NCI-H128 (cell line): Measurements from ENCODE around the gene FHL3.

Experiments
- DNase-seq: peaks from one replicate; lab custom pipeline; 2025; ENCODE audit not compliant: unreplicated experiment; lab: John Stamatoyannopoulos, UW

The FHL3 gene, protein sequence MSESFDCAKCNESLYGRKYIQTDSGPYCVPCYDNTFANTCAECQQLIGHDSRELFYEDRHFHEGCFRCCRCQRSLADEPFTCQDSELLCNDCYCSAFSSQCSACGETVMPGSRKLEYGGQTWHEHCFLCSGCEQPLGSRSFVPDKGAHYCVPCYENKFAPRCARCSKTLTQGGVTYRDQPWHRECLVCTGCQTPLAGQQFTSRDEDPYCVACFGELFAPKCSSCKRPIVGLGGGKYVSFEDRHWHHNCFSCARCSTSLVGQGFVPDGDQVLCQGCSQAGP

GRCh38 chr1:38005195-38006007 is at the start of gene FHL3:
Gene FHL3, minus strand, starts transcription at chr1:38005514. Its CDS starts 6,102 bp downstream, at chr1:37999412.
- DNase-seq: no peak

DNA sequence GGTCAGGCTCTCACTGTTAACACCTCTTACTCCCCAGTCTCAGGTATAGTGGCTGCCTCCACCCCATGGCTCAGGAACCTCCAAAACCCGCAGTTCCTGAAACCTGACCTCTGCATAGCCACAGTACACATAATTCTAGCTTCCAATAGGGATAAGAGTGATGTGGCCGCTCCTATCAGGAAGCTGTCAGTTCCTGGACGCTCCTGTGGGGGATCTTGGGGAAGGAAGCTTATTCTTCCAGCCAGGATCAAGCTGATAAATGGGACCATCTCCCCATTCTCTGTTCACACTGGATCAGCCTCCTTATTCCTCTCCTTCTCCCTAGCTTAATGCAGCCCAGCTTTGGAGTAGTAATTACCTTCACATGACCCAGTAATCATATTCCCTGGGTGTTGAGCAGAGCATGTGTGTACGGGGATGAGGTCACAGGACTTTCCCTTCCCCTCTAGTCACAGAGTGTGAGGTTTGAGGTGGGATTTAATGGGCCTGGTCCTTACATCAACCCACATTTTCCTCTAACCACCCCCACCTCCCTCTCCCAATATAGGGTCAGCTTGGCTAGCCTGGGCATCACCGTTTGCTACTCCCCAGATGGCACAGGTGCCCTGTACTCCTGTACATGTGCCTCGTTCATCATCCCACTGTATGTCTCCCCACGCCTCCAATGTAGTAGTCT is 48.2 kb upstream of the FHL3 start:
- DNase-seq: no peak

DNA sequence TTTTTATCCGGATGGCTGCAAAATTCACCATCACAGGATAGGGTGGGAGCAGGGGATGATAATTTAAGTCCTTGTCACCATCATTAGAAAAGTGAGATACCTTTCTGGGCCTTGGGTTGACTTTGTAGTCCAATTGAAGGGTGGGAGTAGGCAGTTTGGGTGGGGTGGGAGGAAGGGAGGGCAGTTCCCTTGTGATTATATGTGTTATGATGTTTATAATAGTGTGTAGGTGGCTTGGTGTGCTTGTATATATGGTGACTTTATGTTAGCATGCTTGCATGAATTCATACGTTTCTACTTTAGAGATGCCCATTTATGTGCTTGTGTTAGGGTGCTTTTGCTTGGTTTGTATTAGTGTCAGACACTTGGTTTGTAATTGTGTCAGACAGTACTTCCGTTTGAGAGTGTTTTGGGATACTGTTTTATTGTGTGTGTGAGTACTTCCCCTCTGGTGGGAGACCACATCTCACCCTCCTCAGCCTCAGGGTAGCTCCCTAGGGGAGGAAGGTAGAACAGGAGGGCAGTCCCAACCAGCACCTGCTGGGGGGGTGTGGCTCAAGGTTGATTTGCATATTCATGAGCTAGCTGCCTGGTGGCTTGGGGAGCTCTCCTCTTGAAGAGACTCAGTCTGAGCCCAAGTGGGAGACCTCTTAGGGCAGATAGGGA is 47.6 kb upstream of the FHL3 start:
- DNase-seq: no peak

- no peak for DNase-seq
These were observed 45.8 kb upstream of the FHL3 start for GRCh38 chr1:38051079-38051543.

GRCh38 chr1:38050397-38051078 is 45.2 kb upstream of the FHL3 start:
- DNase-seq: no peak

DNA sequence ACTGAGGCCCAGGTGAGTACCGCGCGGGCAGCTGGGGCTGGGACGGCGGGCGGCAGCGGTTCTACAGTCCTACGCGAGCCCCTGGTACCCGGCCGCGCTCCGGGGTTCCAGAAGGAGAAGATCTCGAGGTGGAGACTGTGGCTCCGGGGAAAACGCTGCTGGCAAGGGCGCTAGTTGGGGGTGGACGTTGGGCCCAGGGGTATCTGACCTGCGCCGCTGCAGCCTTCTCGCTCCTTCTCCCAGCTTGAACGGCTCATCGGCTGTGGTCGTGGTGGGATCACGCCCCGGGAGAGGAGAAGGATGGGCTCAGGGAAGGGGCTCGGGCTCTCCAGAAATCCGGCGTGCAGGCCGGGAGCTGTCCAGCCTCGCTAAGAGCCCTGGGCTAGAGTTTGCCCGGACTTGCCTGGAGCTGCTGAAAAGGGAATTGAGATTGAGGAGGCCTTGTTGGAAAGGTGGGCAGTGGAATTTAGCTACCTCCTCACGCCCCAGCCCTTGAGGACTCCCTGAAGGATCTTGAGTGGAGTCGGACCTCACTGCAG is 42.4 kb upstream of the FHL3 start:
- DNase-seq: no peak

DNA sequence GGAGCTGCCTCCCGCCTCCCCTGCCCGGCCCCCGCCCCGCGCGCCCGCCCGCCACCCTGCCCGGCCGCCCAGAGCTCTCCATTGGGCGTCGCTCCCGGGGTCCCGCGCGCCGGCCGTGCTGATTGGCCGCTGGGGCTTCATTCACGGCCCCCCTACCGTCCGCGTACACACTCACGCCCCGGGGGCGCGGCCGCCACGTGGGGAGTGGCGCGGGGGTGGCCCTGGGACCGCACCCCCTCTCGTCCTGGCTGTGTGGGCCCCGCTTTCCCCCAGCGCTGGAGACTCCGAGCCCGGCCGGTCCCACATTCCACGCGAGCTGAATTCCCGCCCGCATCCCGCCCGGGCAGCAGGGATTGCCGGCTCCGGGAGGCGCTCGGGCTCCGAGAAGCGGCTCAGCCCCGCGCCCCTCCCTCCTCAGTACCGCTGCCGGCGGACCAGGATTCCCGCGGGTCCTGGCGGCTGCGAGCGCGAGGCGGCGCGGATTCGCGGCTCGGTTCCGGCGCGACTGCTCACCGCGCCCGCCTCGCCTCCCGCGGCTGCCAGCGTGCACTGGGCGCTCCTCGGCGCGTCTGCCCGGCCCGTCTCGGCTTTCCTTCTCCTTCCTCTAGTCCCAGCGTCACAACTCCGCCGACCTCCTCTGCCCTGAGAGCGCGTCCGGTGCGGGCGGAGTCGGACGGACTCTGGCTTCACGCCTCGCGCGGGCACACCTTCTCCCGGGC is 41.7 kb upstream of the FHL3 start:
- no peak for DNase-seq

- DNase-seq: no peak
These were observed 41.1 kb upstream of the FHL3 start, which contains the start of gene POU3F1 for GRCh38 chr1:38046333-38046883. Gene POU3F1, minus strand, starts transcription at chr1:38046793. Its CDS starts 50 bp downstream, at chr1:38046743.

GRCh38 chr1:38045401-38046332 is 40.4 kb upstream of the FHL3 start:
- no peak for DNase-seq

DNA sequence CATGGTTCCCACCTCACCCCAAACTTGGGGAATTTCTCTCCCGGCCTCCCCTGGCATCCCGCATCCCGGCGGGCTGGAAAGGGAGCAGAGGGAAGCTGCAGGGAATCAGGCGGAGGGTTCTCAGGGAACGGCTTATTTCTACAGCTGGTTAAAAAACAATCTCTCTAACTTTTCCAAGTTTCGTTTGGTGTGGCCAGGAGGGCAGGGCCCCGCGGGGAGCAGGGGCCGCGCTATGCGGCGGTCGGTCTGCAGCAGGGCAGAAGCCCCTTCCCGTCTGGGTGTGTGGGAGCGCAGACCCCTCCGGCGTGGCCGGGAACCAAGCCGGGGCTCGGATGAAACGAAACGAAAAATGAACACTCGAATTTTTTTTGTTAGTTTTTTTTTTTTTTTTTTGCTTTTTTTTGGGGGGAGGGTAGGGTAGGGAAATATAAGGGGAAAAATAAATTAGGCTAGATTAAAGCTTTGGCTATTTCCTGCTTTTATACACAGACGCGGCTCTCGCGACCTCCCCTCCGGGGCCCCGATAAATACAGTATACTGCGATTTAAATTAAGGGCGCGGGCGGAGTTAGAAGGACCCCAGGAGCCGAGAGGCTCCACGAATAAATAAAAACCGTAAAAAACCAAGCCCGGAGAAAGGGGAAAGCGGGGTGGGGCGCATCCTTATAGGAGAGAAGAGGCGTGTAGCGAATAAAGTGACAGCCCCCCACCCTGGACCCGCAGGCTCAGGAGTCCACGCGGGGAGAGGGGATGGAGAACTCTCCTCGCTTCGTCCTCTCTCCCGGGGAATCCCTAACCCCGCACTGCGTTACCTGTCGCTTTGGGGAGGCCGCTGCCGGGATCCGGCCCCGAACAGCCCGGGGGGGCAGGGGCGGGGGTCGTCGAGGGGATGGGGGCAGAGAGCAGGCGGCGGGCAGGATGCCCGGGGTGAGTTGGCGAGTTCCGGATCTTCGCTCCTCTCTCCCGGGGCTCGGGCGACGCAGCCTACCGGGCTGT is 39.2 kb upstream of the FHL3 start:
- DNase-seq: no peak

GRCh38 chr1:38043036-38043747 is 37.9 kb upstream of the FHL3 start:
- no peak for DNase-seq

- DNase-seq: no peak
These were observed 36.9 kb upstream of the FHL3 start for GRCh38 chr1:38041936-38042834.

- DNase-seq: no peak
These were observed 34.2 kb upstream of the FHL3 start for GRCh38 chr1:38039331-38040088.

- DNase-seq: no peak
These were observed 33.5 kb upstream of the FHL3 start for GRCh38 chr1:38038861-38039260.
